T-helper 2 cell treated with Interferon-gamma antibody and Interleukin-4, amounts not matched to agents 100 ng/mL and 5 ng/mL, for 36 hours (primary cell): ENCODE results near the gene USP2. TPM values are rescaled to one million over a fixed set of nuclear protein-coding genes. Genes with fewer than 3 reads are reported as not detected.

ENCODE experiments used
- intact Hi-C: fragments of 100-400 bp; cut with micrococcal nuclease; formaldehyde crosslinking; loops from one replicate; pipeline ENCODE4 v1.15.1; 2023
- total RNA-seq: library from RNA; stranded (reverse); gene quantifications from 2 replicates; pipeline ENCODE4 v1.2.3, GENCODE V29; 2022

USP2 gene
- total RNA-seq, 1 donor from 2014 or later, result 0.41 TPM

DNA sequence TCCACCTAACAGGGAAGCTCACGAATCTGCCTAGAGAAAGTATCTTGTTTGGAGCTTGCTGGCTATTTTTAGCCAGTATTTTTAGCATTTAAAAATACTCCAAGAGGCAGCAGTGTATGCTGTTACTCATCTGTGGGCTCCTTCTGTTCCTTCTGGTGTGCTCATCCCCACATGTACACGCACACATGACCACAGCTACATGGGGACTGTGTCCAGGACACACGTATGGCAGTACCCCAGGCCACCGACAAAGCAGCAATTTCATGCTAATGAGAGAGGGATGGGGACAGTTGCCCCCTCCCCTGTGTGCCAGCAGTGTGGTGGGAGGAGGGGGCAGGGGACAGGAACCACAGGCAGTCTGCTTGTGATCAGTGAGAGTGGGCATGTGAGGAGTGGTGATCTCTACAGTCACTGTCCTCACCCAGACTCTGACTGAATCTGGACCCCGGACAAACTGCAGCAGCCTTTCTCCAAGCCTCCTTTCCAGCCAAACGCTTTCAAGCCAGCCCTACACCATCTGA, 16.4 kb downstream of the USP2 start:
- intact Hi-C loops, result loop anchor here (10.0 kb wide), 1 partner anchor 360 kb away; the partner anchor contains the start of gene NECTIN1

DNA sequence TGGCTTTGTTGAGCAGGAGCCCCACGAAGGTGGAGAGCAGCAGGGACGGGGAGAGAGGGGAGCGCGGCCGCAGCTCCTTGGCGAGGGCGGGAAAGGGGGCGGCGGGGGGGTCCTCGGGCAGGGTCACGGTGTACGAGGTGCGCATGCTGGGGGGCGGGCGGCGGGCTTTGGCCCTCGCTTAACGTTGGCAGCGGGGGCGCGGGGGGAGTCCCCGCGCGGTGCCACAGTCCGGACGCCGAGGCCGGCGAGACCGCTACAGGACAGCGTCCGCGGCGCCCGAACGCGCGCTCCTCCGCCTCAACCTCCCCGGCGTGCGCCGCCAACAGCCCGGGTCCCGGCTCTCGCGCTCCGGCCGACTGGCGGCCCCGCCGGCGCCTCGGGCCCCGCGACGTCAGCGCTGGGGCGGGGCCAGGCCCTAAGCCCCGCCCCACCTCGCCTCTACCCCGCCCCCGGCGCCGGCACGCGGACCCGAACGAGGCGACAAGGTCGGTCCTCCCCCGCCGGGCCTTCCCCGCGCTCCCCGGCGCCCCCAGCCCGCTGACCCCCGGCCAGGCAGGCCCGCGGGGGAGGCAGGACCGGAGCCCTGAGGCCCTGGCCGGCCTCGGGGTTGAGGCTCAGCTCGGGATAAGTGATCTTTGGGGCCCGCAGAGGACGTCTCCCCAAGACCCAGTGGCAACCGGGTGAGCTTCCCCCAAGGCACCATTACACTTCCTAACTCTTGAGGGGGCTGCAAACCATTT, 17.5 kb downstream of the USP2 start:
- intact Hi-C loops, result loop anchor here (1.0 to 10.0 kb wide), 3 partner anchors 17 to 361 kb away; partner anchors contain the start of genes NECTIN1 and USP2

DNA sequence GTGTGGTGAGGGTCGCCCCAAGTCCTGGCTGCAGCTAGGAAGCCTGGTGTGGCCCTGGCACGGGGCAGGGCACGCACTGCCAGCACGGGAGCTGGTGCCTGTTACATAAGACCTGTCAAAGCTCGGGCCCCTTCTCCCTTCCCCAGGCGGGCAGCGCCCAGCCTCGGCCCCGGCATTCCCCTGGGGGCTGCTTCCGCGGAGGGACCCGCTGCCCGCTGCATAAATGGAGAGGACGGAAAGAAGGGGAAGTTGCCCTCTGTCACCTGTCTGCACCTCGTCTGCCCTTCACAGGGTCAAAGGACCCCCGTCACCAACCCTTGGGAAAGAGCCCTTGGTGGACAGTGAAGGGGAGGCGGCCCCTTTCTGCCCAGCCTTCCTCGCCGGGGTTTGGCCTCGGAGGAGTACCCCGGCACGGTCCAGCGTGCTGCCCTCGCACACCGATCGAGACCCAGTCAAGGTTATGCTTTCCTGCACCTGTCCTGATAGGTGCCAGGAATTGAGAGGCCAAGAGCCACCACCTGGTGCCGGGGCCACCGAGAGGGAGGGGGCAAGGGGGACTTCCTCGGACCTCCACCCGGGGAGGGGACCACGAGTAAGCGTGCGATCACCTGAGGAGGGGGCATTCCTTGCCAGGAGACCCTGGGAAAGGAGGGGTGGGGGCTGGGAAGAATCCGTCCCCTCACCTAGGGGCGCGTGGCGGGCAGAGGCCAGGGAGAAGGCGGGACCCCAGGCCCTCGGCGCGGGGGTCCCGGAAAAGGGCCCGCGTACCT, 18.2 kb downstream of the USP2 start:
- intact Hi-C loops, result loop anchor here (2.0 to 10.0 kb wide), 2 partner anchors 24 to 362 kb away; partner anchors contain the start of gene NECTIN1

DNA sequence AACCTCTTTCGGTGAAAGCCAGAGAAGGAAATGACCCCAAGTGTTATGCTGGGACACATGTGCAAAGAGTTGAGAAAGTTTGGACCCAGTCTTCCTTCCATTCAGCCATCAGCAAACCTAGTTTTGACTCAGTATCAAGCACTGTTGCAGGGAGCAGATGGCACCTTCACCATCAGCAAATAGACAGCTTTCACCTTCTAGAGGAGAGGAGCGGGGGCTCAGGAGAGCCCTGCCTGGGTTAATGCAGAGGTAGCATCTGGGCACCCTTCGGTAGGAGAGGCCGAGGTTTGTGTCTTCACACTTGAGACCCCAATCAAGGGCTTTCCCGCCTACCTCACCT, 18.8 kb downstream of the USP2 start:
- intact Hi-C loops, result loop anchor here (2.0 to 10.0 kb wide), 2 partner anchors 24 to 362 kb away; partner anchors contain the start of gene NECTIN1

DNA sequence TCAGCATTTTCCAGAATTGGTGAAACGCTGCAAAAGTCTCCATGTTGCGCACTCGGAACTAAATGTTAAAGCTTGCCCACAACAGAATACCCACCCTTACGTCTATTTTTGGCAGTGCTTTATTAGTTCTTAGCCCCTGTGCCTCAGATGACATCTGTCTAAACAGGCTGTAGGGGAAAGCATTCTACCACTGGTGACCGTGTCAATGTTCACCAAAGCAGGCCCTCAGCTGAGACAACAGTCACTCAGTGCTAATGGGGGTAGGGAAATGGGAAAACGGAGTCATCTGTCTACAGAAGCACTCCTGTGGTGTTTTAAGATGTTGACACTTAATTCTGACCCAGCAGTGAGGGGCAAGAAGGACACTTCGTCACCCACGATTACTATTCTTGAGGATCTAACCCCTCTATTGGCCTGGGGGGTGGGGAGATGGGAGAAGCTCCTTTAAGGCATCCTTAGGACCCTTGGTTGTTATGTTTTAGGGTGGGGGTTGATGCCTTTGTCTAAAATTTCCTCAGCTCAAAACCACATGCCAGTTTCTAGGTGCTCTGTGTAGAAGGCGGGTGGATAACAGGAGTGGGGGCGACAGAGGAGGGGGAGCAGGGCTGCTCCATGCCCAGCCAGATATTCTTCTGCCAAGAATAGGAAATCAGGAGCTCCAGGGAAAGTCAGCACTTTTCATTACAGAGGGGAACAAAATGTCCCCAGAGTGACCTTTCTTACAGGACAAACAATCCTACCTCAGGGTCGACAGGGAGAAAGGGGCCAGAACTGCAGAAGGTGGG, 19.4 kb downstream of the USP2 start:
- intact Hi-C loops, result loop anchor here (2.0 to 10.0 kb wide), 2 partner anchors 23 to 363 kb away; partner anchors contain the start of gene NECTIN1

DNA sequence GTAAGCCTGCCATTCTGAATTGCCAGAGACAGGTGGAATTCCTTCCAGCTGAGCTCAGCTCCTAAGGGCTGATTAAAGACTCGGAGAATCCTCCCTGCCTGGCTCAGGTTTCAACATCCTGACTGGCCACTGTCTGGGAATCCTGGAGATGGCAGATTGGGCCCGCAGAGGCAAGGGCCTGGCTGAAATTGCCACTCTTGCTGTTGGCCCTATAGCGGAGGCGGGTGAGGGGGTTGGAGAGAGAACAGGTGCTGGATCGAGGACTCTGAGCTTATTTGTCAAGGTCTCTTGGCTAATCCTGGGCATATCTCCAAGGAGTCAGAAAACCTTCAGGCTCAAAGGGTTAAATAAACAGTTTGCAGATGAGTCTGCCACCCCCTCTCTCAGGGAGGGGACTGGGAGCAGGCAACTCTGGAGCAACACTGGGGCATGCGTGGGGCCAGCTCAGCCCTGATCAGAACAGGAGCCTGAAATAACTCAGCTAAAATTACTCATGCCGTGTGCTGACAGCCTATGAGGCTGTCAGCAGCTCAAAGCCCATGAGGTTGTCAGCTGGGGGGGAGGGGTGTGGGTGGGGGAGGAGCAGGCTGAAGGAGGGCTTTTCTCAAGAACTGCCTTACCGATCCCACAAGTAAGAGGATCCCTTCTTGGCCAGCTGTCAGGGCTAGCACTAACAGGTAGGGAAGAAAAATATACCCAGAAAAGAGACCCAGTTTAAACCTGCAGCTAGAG, 20.3 kb downstream of the USP2 start:
- intact Hi-C loops, result loop anchor here (10.0 kb wide), 1 partner anchor 364 kb away; the partner anchor contains the start of gene NECTIN1

DNA sequence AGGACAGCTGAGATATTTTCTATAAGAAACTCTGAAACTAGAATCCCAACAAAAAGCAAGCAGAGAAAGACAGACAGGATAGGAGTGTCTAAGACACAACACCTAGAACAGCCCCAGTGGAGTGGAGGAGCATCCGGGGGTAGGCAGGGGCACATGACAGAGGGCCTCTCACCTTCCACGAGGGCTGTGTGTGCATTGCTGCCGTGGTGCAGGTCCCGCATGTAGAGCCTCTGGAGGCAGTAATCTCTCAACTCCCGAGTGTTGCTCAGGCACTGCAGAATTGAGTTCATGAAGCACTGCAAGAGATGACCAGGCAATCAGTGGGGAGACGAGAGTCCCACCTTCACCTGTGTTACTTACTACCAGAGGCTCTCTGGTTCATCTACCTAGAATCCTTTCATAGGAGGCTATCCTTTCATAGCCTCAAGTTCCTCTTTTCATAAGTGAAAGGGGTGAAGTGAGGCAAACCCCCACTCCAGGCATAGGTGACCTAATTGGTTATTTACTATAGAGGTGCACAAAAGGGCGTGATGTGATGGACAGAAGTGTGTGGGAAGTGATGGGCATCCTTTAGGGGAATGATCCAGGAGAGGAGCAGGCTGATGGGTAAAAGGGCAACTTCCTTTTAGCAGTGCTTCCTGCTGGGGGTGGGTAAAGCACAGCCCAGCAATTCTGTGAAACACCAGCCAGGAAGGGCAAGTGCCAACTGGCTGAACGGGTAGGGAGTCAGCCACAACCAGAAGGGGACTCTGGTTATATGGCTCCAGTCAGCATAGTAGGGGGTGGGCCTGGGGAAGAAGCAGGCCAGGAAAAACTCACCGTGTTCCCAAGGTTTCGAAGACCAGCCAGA, 21.9 kb downstream of the USP2 start:
- intact Hi-C loops, result loop anchor here (10.0 kb wide), 1 partner anchor 365 kb away; the partner anchor contains the start of gene NECTIN1

DNA sequence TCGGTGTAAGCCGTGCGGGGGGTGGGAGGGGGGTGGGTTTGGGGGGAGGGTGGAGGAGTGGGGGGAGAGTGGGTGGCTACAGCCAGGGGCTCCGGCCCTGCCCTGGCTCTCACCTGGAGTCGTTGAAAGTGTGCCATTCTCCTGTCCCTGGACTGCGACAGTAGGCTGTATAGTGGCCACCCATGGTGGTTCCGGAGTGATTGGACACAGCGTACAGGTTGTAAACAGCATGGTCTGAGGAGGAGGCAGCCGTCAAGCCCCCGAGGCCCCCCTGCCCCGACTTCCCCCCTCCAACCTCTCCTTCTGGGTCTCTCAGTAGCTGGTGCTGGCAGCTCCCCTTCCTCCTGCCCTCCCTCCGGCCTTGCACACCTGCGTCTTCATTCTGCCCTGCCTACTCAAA, 24.4 kb downstream of the USP2 start:
- intact Hi-C loops, result no loop called here

DNA sequence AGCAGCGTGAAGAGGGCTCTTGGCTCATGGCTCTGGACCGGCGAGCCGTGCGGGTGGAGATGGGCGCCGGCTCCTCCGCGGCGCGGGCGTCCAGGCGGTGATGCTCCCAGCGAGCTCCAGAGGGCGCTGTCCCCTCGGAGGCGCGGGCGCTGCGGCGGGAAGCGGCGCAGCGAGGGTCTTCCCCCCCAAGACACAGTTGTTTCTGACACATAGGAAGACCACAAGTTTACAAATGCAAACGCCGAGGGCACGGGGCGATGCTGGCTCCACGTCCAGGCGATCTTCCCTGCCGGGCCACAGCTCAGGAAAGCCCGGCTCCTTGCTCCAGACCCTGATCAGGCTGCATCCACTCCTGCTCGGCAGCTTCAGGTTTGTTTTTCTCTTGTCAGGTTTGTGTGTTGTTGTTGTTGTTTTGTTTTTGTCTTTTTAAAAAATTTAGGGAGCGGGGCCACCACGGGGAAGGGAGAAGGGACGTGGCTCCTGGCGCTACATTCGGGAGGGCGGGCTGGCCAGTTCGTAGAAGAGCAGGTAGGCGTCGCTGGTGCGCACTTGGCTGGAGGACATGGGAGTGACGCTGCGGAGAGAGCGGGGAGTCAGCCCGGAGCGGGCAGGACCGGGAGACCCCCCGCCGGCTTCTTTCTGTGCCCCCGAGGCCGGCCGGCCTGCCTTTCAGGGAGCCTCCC, 25.0 kb downstream of the USP2 start:
- intact Hi-C loops, result loop anchor here (1.0 kb wide), 2 partner anchors 25 to 118 kb away; partner anchors contain the start of gene USP2

DNA sequence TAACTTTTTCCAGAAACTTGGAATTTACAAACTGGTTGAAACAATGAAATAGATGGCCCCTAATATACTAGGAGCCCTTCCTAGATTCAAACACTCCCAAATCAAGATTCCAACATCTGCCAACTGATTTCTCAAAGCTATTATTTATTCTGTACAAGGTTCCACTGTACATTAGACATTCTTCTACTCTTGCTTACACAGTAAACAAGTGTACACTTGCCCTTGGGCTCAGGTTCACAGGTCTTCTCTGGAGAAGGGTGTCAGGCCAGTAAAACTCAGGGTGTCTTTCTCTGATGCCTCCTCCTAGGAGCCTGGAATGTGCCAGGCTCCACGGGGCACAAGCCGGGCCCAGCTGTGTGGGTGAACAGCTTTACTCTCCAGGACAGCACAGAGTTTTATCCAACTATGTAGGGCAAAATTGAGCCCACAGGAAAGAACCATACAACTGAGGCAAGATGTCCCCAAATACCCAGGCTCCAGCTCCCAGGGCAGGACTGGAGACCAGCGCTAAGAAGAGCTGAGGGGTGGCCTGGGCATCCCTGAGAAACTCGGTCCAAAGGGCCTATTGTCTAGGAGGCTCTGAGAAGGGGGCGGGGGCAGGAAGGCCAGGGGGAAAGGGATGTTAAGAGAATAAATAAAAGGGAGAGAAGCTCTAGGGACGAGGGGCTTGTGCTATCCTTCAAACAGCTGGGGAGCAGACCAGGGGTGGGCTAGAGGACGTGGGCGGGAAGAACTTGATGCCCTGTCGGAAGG, 26.2 kb downstream of the USP2 start:
- intact Hi-C loops, result no loop called here

DNA sequence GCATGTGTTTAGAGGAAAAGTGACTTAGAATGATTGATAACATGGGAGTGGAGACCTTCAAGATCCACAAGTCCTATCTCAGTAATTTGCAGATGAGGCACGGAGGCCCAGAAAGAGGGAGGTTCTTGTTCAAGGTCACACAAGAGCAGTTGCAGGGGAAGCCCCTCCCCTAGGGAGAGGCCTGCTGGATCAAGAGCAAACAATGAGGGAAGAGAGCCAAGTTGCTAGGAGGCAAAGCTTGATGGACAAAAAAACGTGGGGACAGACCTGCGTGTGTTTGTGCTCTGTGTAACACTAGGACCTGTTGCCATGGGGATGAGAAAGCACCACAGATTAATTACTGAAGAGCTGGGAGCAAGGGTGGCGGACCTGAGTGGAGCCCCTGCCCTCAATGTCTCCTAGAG, 28.6 kb downstream of the USP2 start:
- intact Hi-C loops, result no loop called here

DNA sequence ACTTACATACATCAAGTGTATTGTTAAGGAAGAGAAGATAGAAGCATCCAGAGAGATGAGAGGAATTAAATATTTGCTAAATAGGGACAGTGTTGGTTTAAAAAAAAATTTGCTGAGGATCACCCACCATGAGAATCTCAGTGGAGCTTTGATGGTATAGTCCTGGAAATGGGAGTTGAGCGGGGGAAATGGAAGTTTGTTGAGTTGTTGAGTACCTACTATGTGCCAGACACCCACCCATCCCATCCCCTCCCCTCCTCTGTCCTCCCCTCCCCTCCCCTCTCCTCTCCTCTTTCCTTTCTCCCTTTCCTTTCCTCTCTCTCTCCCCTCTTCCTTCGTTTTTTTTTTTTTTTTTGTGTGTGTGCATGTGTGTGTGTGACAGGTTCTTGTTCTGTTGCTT, 30.3 kb downstream of the USP2 start:
- intact Hi-C loops, result no loop called here

DNA sequence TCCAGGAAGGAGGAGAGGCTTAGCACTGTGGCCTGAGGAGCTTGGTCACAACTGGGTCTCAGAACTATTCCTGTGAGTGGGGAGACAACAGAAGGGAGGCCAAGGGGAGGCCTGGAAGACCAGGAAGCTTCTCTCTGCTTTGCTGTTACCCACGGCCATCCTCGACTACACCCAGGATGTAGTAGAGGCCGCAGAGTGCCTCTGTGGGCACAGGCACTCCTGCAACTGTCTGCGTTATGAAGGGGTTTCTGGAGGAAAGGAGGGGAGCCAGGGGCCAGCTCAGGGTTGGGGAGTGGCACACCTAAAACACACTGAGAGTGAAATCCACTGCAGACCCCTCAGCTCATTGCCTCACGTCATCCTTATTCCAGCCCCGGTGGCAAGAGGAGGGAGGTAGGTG, 31.2 kb downstream of the USP2 start:
- intact Hi-C loops, result no loop called here

DNA sequence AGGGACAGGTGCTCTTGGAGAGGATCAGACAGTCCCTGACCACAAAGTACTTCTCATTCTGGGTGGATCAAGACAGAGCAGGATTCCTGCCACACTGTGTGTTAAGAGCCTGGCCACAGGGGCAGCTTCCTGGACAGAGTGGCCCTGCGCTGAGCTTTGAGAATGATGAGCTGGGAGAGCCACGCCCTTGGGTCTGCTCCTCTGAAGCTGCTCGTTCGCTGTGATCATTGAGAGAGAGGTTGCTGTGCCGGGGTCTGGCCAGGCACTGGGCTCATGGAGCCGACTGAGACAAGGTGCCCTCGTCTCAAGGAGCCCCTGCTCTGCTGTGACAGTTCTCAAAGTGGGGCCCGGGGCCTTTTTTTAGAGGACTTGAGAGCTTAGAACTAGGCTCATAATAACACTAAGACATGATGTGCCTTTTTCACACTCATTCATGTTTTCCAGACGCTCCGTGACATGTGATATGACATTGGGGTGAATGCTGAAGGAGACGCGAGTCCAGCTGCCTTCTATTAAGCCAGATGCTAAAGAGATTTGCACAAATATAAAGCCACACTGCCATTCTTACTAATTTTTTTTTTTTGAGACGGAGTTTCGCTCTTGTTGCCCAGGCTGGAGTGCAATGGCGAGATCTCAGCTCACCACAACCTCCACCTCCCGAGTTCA, 33.4 kb downstream of the USP2 start:
- intact Hi-C loops, result no loop called here

DNA sequence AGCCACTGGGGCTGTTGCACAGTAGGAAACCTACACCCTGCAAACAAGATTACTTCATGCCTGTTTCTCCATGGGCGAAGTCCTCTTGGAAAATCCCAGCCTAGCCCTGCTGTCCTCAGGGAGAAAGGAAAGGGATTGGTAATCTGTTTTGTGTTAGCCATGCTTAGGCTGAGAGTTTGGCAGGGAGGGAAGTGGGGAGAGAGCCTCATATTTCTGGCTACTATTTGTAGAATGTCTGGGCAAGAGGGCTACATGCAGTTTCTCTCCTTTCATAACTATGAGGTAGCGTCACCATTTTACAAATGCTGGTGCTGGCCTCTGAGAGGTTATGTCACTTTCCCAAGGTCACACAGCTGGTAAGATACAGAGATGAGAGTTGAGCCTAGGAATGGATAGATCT, 34.2 kb downstream of the USP2 start:
- intact Hi-C loops, result no loop called here

DNA sequence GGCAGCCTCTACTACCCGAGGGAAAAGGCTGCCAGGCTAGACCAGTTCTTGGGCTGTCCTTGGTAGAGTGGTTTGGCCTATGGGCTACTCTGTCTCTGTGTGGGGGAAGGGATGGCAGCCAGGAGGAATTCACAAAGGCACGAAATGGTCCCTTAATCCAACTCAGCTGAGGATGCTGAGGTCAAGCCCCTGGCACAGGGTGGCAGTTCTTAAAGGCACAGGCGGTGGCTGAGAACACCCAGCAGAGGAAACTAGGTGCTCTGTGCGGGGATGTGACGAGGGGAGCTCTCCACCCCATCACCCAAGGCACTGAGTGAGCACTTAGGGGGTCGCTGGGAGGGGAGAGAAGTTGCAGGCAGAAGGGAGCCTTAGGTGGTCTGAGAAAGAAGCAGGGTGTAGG, 34.9 kb downstream of the USP2 start, which contains the start of gene MFRP:
MFRP (minus strand) TSS at position 101 of the 400 bp plus-strand sequence. CDS start 192 bp downstream, outside the sequence.
- intact Hi-C loops, result no loop called here

DNA sequence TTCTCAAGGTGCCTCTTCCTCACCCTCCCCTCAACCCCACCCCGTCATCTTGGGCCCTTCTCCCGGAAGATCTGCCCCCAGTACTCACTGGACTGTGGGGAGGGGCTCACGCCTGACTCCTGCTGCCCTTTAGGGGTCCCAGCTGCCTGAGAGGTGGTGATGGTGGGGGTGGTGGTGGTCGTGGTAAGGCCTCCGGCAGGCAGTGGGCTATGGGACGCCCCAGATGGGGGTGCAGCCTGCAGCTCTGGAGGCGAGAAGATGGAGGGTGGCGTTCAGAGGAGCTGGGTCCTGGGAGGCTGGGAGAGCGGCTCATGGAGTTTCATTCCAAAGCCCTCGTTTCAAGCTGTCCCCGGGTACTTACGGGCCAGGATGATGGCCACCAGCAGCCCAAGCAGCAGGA, 35.8 kb downstream of the USP2 start:
- intact Hi-C loops, result no loop called here
